LNCaP clone FGC (cell line): ENCODE measurements around the gene HIC2.
"Not testable (repeated sequence)": the region's sequence is repeated elsewhere in the genome, so short reads cannot be mapped to it uniquely, and the experiment has no call there.

Experiments
- DNase-seq: peaks from one replicate; pipeline ENCODE4 v3.0.0-alpha.2; 2011; ENCODE audit warnings: low read depth
- H3K4me3 ChIP-seq: 2 replicates; pipeline ENCODE4 v1.5.1; 2011; ENCODE audit warnings: mild to moderate bottlenecking, low read depth, low read length, control low read depth

Gene HIC2

GRCh38 chr22:21417227-21417746 is at the start of gene HIC2:
Gene HIC2 (plus strand): TSS chr22:21417371. CDS start chr22:21442832, 25,461 bp downstream.
- peak within 1 kb of the TSS; percentile 28; the same call in 1 of the 2 replicates for H3K4me3 ChIP-seq
- DNase-seq = not testable (repeated sequence)

- not testable (repeated sequence) for H3K4me3 ChIP-seq, DNase-seq
These were observed 48.4 kb upstream of the HIC2 start for GRCh38 chr22:21368603-21369310.

- not testable (repeated sequence) for DNase-seq, H3K4me3 ChIP-seq
These were observed 41.3 kb upstream of the HIC2 start for GRCh38 chr22:21375880-21376279.

- not testable (repeated sequence) for DNase-seq, H3K4me3 ChIP-seq
These were observed 33.3 kb upstream of the HIC2 start, which contains the start of gene RIMBP3B for GRCh38 chr22:21383701-21384467. Gene RIMBP3B (plus strand): TSS chr22:21383751. CDS start chr22:21383859, 108 bp downstream.

GRCh38 chr22:21384468-21385357 is 32.5 kb upstream of the HIC2 start:
- H3K4me3 ChIP-seq, DNase-seq: not testable (repeated sequence)

GRCh38 chr22:21389480-21389879 is 27.7 kb upstream of the HIC2 start:
- not testable (repeated sequence) for DNase-seq, H3K4me3 ChIP-seq

GRCh38 chr22:21390013-21390412 is 27.2 kb upstream of the HIC2 start:
- not testable (repeated sequence) for DNase-seq, H3K4me3 ChIP-seq

GRCh38 chr22:21394613-21395012 is 22.6 kb upstream of the HIC2 start:
- H3K4me3 ChIP-seq, DNase-seq: not testable (repeated sequence)

GRCh38 chr22:21401197-21401969 is 15.8 kb upstream of the HIC2 start:
- not testable (repeated sequence) for H3K4me3 ChIP-seq, DNase-seq

- H3K4me3 ChIP-seq, DNase-seq: not testable (repeated sequence)
These were observed 14.3 kb upstream of the HIC2 start for GRCh38 chr22:21402763-21403314.

GRCh38 chr22:21407139-21407538 is 10.0 kb upstream of the HIC2 start:
- DNase-seq, H3K4me3 ChIP-seq: not testable (repeated sequence)

GRCh38 chr22:21407792-21408191 is 9.4 kb upstream of the HIC2 start:
- not testable (repeated sequence) for H3K4me3 ChIP-seq, DNase-seq

GRCh38 chr22:21416375-21416774 is 796 bp upstream of the HIC2 start:
- H3K4me3 ChIP-seq, DNase-seq: not testable (repeated sequence)

GRCh38 chr22:21417853-21418252 is 682 bp downstream of the HIC2 start:
- H3K4me3 ChIP-seq = peak overlapping the region; percentile 28; the same call in 1 of the 2 replicates

GRCh38 chr22:21418974-21419638 is 1.9 kb downstream of the HIC2 start:
- H3K4me3 ChIP-seq, DNase-seq: not testable (repeated sequence)

More at GRCh38 chr22:21417853-21418252, 682 bp downstream of the HIC2 start:
- DNase-seq = not testable (repeated sequence)

GRCh38 chr22:21420180-21420763 is 3.1 kb downstream of the HIC2 start:
- DNase-seq, H3K4me3 ChIP-seq: not testable (repeated sequence)
